ENCODE data around the gene RNFT2. TPM values are rescaled to one million over a fixed set of nuclear protein-coding genes. Genes with fewer than 3 reads are reported as not detected.

Gene RNFT2
- total RNA-seq, 1 experiment from 2014 or later, result 27.7 TPM

GRCh38 chr12:116701432-116701831, 36.7 kb upstream of the RNFT2 start (continued):
- TF ChIP-seq HMGXB4 (CRISPR knock-in tag; IDR thresholded peaks at IDR 0.05), result no peak
- no peak for TF ChIP-seq ZNF281 (CRISPR knock-in tag; IDR thresholded peaks at IDR 0.05)

GRCh38 chr12:116703214-116703795, 34.8 kb upstream of the RNFT2 start:
- Mint-ChIP-seq H3K9me3 (peaks cover 5% of the 10 kb centered on the region; the same call in 1 of the 2 replicates), H3K36me3 (no peaks in the 10 kb centered on the region), H3K27ac (no peak overlapping the region), H3K27me3 (ENCODE audit: low read depth) (no peaks in the 10 kb centered on the region), H3K4me1 (peaks cover 4% of the 10 kb centered on the region), H3K4me3 (no peak overlapping the region)
- ATAC-seq (peak; percentile 97), DNase-seq (ENCODE audit: low spot score) (peak; percentile 85)
- ChIA-PET CTCF (interaction anchor here (0.5 to 1.7 kb wide), 34 partner anchors 10 to 810 kb away, joined by 3 to 14 read pairs (median 3); no protein-coding TSS in a partner anchor), POLR2A (no interaction called here)
- TF ChIP-seq TCF7 (CRISPR knock-in tag; IDR thresholded peaks at IDR 0.05; ENCODE audit: low read depth) (no peak), SOX15 (CRISPR knock-in tag; IDR thresholded peaks at IDR 0.05) (no peak), ZNF232 (CRISPR knock-in tag; IDR thresholded peaks at IDR 0.05) (no peak), AR (CRISPR knock-in tag; IDR thresholded peaks at IDR 0.05) (no peak), ZNF317 (CRISPR knock-in tag; IDR thresholded peaks at IDR 0.05; ENCODE audit: borderline replicate concordance, low read depth) (no peak), CTCF (IDR thresholded peaks at IDR 0.05) (peak; percentile 86)

- DNase-seq (ENCODE audit: low spot score) (no peak), ATAC-seq (no peak)
- ChIA-PET POLR2A (no interaction called here), CTCF (no interaction called here)
- Mint-ChIP-seq H3K4me3 (no peak overlapping the region), H3K27ac (no peak overlapping the region), H3K9me3 (no peaks in the 10 kb centered on the region), H3K36me3 (peaks cover 5% of the 10 kb centered on the region), H3K27me3 (ENCODE audit: low read depth) (peaks cover 7% of the 10 kb centered on the region), H3K4me1 (peaks cover 11% of the 10 kb centered on the region)
- TF ChIP-seq SMAD3 (CRISPR knock-in tag; IDR thresholded peaks at IDR 0.05; ENCODE audit: borderline replicate concordance), result no peak
- TF ChIP-seq NR2C2 (CRISPR knock-in tag; IDR thresholded peaks at IDR 0.05), result no peak
- no peak for TF ChIP-seq STAT6 (CRISPR knock-in tag; conservative IDR thresholded peaks at IDR 0.05; ENCODE audit: low read depth)
- TF ChIP-seq AR (CRISPR knock-in tag; IDR thresholded peaks at IDR 0.05), result no peak
These were observed 30.4 kb upstream of the RNFT2 start for GRCh38 chr12:116707751-116708150.
